DMS53 treated with DMSO at 0.1 percent for 48 hours (cell line): ENCODE results near the gene TSR1.

Experiments used
- DNase-seq: peaks from one replicate; lab custom pipeline; 2025; ENCODE audit not compliant: unreplicated experiment; lab: John Stamatoyannopoulos, UW

Gene TSR1

GRCh38 chr17:2369551-2370210 is 33.4 kb upstream of the TSR1 start:
- DNase-seq = no peak

GRCh38 chr17:2369039-2369438 is 32.8 kb upstream of the TSR1 start:
- DNase-seq = no peak

GRCh38 chr17:2368359-2368758 is 32.1 kb upstream of the TSR1 start:
- DNase-seq = no peak

- DNase-seq = no peak
These were observed 30.7 kb upstream of the TSR1 start for GRCh38 chr17:2366747-2367494.

- DNase-seq = no peak
These were observed 28.9 kb upstream of the TSR1 start for GRCh38 chr17:2365132-2365531.

- DNase-seq = no peak
These were observed 28.5 kb upstream of the TSR1 start for GRCh38 chr17:2364763-2365116.

GRCh38 chr17:2363851-2364762 is 27.9 kb upstream of the TSR1 start:
- no peak for DNase-seq

- no peak for DNase-seq
These were observed 27.1 kb upstream of the TSR1 start for GRCh38 chr17:2363318-2363717.

- DNase-seq = no peak
These were observed 26.6 kb upstream of the TSR1 start for GRCh38 chr17:2362881-2363280.

GRCh38 chr17:2362416-2362815 is 26.2 kb upstream of the TSR1 start:
- no peak for DNase-seq

- no peak for DNase-seq
These were observed 25.8 kb upstream of the TSR1 start for GRCh38 chr17:2362016-2362415.

- DNase-seq = no peak
These were observed 24.9 kb upstream of the TSR1 start for GRCh38 chr17:2361010-2361760.

GRCh38 chr17:2357931-2358434 is 21.7 kb upstream of the TSR1 start:
- DNase-seq = no peak

GRCh38 chr17:2357237-2357636 is 21.0 kb upstream of the TSR1 start:
- DNase-seq = no peak

- DNase-seq = no peak
These were observed 18.1 kb upstream of the TSR1 start for GRCh38 chr17:2354311-2354710.

- DNase-seq = no peak
These were observed 15.0 kb upstream of the TSR1 start for GRCh38 chr17:2351269-2351668.

- peak; percentile 83 for DNase-seq
These were observed 11.8 kb upstream of the TSR1 start for GRCh38 chr17:2347805-2348685.

GRCh38 chr17:2346475-2346874 is 10.2 kb upstream of the TSR1 start:
- no peak for DNase-seq

GRCh38 chr17:2344528-2344927 is 8.3 kb upstream of the TSR1 start:
- no peak for DNase-seq

- no peak for DNase-seq
These were observed 7.2 kb upstream of the TSR1 start for GRCh38 chr17:2343421-2343820.
